A549 treated with AZD9567 at 1 μM for 4 hours (cell line): ENCODE data around the gene CALN1. TPM values are rescaled to one million over a fixed set of nuclear protein-coding genes. Genes with fewer than 3 reads are reported as not detected.

Experiments
- total RNA-seq: library from RNA; stranded (reverse); fragments of 200-300 nt; extraction: Qiagen RNA extraction; gene quantifications from 5 replicates; pipeline ENCODE4 v1.2.3, GENCODE V29; 2022; ENCODE audit not compliant: insufficient read depth

CALN1 gene
- not detected in 5 replicates for total RNA-seq

GRCh38 chr7:72412121-72412618 is at the start of gene CALN1:
TSS of gene CALN1 (minus strand) at chr7:72412338.

